SK-N-DZ (cell line): ENCODE results near the gene PI4K2B.
"Not testable (repeated sequence)": the region's sequence is repeated elsewhere in the genome, so short reads cannot be mapped to it uniquely, and the experiment has no call there.

Source experiments
- DNase-seq: peaks from one replicate; pipeline ENCODE4 v3.0.0-alpha.2; 2015; ENCODE audit warnings: low spot score
- small RNA-seq, 2 experiments: library from RNA; depleted of rRNA; stranded (forward); fragments of <200 nt; gene quantifications; one replicate each; pipeline ENCODE3, GENCODE V24; 2014

Gene PI4K2B

GRCh38 chr4:25306518-25307057 lies 72.8 kb downstream of the PI4K2B start:
- no peak for DNase-seq

GRCh38 chr4:25307596-25307995 lies 73.8 kb downstream of the PI4K2B start:
- no peak for DNase-seq

GRCh38 chr4:25308306-25308705 lies 74.5 kb downstream of the PI4K2B start:
- no peak for DNase-seq

- DNase-seq: no peak
These were observed 74.9 kb downstream of the PI4K2B start for GRCh38 chr4:25308761-25309160.

- no peak for DNase-seq
These were observed 76.4 kb downstream of the PI4K2B start for GRCh38 chr4:25310066-25310802.

- DNase-seq: no peak
These were observed 77.0 kb downstream of the PI4K2B start for GRCh38 chr4:25310803-25311166.

- peak; percentile 86 for DNase-seq
These were observed 78.8 kb downstream of the PI4K2B start, which contains the start of gene ZCCHC4 for GRCh38 chr4:25312496-25313200. Gene ZCCHC4 (plus strand): TSS chr4:25312774. CDS start chr4:25312810, 36 bp downstream.

GRCh38 chr4:25313201-25313895 lies 79.5 kb downstream of the PI4K2B start:
- DNase-seq: no peak

- DNase-seq: no peak
These were observed 86.5 kb downstream of the PI4K2B start for GRCh38 chr4:25320336-25320735.

- DNase-seq: no peak
These were observed 86.9 kb downstream of the PI4K2B start for GRCh38 chr4:25320773-25321172.

GRCh38 chr4:25321703-25322102 lies 87.9 kb downstream of the PI4K2B start:
- no peak for DNase-seq

- DNase-seq: not testable (repeated sequence)
These were observed 94.6 kb downstream of the PI4K2B start for GRCh38 chr4:25328463-25328862.

Small RNA genes lying within 50 kb of the gene (small RNA-seq; reads per million reads assigned to genes)
- 0 reads per million in 2 experiments for gene RF00004
